H9 (cell line): Measurements from ENCODE around the gene SCUBE2. TPM values are rescaled to one million over a fixed set of nuclear protein-coding genes. Genes with fewer than 3 reads are reported as not detected.

Source experiments
- DNase-seq: peaks from one replicate; pipeline ENCODE4 v3.0.0-alpha.2; 2017
- H2AFZ ChIP-seq: one replicate; pipeline ENCODE4 v1.6.1; 2013; ENCODE audit warnings: mild to moderate bottlenecking, low read length, control low read depth, moderate library complexity
- H2AK5ac ChIP-seq: 2 replicates; pipeline ENCODE4 v1.6.1; 2013; ENCODE audit warnings: low read length, control low read depth, mixed read lengths; ENCODE audit not compliant: insufficient read length
- H2BK120ac ChIP-seq: one replicate; pipeline ENCODE4 v1.6.1; 2013; ENCODE audit warnings: low read depth, mild to moderate bottlenecking, low read length, control low read depth, inconsistent platforms; ENCODE audit not compliant: poor library complexity, severe bottlenecking
- H2BK12ac ChIP-seq: 2 replicates; pipeline ENCODE4 v1.6.1; 2013; ENCODE audit warnings: low read length, control low read depth, mixed read lengths, low read depth; ENCODE audit not compliant: insufficient read length
- H2BK15ac ChIP-seq: 2 replicates; pipeline ENCODE4 v1.6.1; 2013; ENCODE audit warnings: low read depth, low read length, control low read depth
- H2BK20ac ChIP-seq: one replicate; pipeline ENCODE4 v1.6.1; 2013; ENCODE audit warnings: low read depth, mild to moderate bottlenecking, low read length, control low read depth, inconsistent platforms; ENCODE audit not compliant: poor library complexity, severe bottlenecking
- H2BK5ac ChIP-seq: 2 replicates; pipeline ENCODE4 v1.6.1; 2013; ENCODE audit warnings: low read length, control low read depth, mixed read lengths; ENCODE audit not compliant: insufficient read length
- H3K14ac ChIP-seq: 2 replicates; pipeline ENCODE4 v1.6.1; 2013; ENCODE audit warnings: low read length, control low read depth; ENCODE audit not compliant: insufficient read depth
- H3K18ac ChIP-seq: 2 replicates; pipeline ENCODE4 v1.6.1; 2013; ENCODE audit warnings: low read depth, mild to moderate bottlenecking, mixed read lengths, low read length, control low read depth; ENCODE audit not compliant: insufficient read length
- H3K23ac ChIP-seq: 2 replicates; pipeline ENCODE4 v1.6.1; 2013; ENCODE audit warnings: low read length, control low read depth, mixed read lengths, low read depth; ENCODE audit not compliant: insufficient read length
- H3K23me2 ChIP-seq: 2 replicates; pipeline ENCODE4 v1.6.1; 2013; ENCODE audit warnings: low read depth, mild to moderate bottlenecking, mixed read lengths, low read length, control low read depth; ENCODE audit not compliant: insufficient read length, poor library complexity, severe bottlenecking
- H3K27ac ChIP-seq: 2 replicates; pipeline ENCODE4 v1.5.1; 2013; ENCODE audit warnings: low read length, control low read depth, mixed read lengths, low read depth; ENCODE audit not compliant: insufficient read length
- H3K27me3 ChIP-seq: 2 replicates; pipeline ENCODE4 v1.6.1; 2013; ENCODE audit warnings: low read length, control low read depth, inconsistent platforms; ENCODE audit not compliant: insufficient read depth
- H3K4ac ChIP-seq: 2 replicates; pipeline ENCODE4 v1.6.1; 2013; ENCODE audit warnings: low read depth, mild to moderate bottlenecking, control low read depth, inconsistent platforms, low read length, moderate library complexity
- H3K4me1 ChIP-seq: 2 replicates; pipeline ENCODE4 v1.6.1; 2013; ENCODE audit warnings: low read length, control low read depth, inconsistent platforms; ENCODE audit not compliant: insufficient read depth
- H3K4me2 ChIP-seq: 2 replicates; pipeline ENCODE4 v1.6.1; 2013; ENCODE audit warnings: low read length, control low read depth, mixed read lengths; ENCODE audit not compliant: insufficient read length, insufficient read depth
- H3K56ac ChIP-seq: 2 replicates; pipeline ENCODE4 v1.6.1; 2013; ENCODE audit warnings: low read depth, mild to moderate bottlenecking, mixed read lengths, low read length, control low read depth; ENCODE audit not compliant: insufficient read length
- H3K79me1 ChIP-seq: 2 replicates; pipeline ENCODE4 v1.6.1; 2013; ENCODE audit warnings: low read depth, mild to moderate bottlenecking, moderate library complexity, low read length, control low read depth, inconsistent platforms; ENCODE audit not compliant: insufficient read depth, poor library complexity, severe bottlenecking
- H3K79me2 ChIP-seq: 2 replicates; pipeline ENCODE4 v1.6.1; 2013; ENCODE audit warnings: low read length, control low read depth, inconsistent platforms; ENCODE audit not compliant: insufficient read depth
- H3K9ac ChIP-seq: 2 replicates; pipeline ENCODE4 v1.6.1; 2013; ENCODE audit warnings: low read length, control low read depth, mixed read lengths; ENCODE audit not compliant: insufficient read length; ENCODE audit errors: extremely low read depth
- H3K9me3 ChIP-seq: one replicate; pipeline ENCODE4 v1.6.1; 2013; ENCODE audit warnings: low read depth, low read length, inconsistent platforms; ENCODE audit not compliant: control insufficient read depth
- H3T11ph ChIP-seq: one replicate; pipeline ENCODE4 v1.6.1; 2013; ENCODE audit warnings: mild to moderate bottlenecking, low read length, control low read depth, inconsistent platforms
- H4K20me1 ChIP-seq: one replicate; pipeline ENCODE4 v1.6.1; 2013; ENCODE audit not compliant: control insufficient read depth, insufficient read length, insufficient read depth
- H4K5ac ChIP-seq: 2 replicates; pipeline ENCODE4 v1.6.1; 2013; ENCODE audit warnings: low read depth, mild to moderate bottlenecking, mixed read lengths, low read length, control low read depth; ENCODE audit not compliant: insufficient read length
- H4K8ac ChIP-seq: replicated peaks from 2 replicates; pipeline ENCODE4 v1.6.1; 2013; ENCODE audit warnings: low read length, control low read depth, mixed read lengths, low read depth; ENCODE audit not compliant: insufficient read length
- H4K91ac ChIP-seq: 2 replicates; pipeline ENCODE4 v1.6.1; 2013; ENCODE audit warnings: low read depth, mild to moderate bottlenecking, moderate library complexity, mixed read lengths, low read length, control low read depth; ENCODE audit not compliant: insufficient read length
- H3K27ac Mint-ChIP-seq, 3 experiments: 2 replicates in 2 of 3; 3 replicates in 1 of 3; pipeline ENCODE4 v1.8.0; 2020 to 2021; ENCODE audit warnings: mixed read lengths in 3 of 3, mild to moderate bottlenecking in 1 of 3, moderate library complexity in 1 of 3
- H3K27me3 Mint-ChIP-seq: 2 replicates; pipeline ENCODE4 v1.8.0; 2021; ENCODE audit warnings: low read depth, mild to moderate bottlenecking, moderate library complexity, mixed read lengths
- H3K36me3 Mint-ChIP-seq, 3 experiments: 2 replicates in 2 of 3; 3 replicates in 1 of 3; pipeline ENCODE4 v1.8.0; 2020 to 2021; ENCODE audit warnings: low read depth in 3 of 3, mixed read lengths in 3 of 3; ENCODE audit not compliant: insufficient read depth in 1 of 3
- H3K4me1 Mint-ChIP-seq, 2 experiments: 2 replicates each; pipeline ENCODE4 v1.8.0; 2020; ENCODE audit warnings: mixed read lengths in 2 of 2
- H3K4me3 Mint-ChIP-seq, 2 experiments: 2 replicates in 1 of 2; 3 replicates in 1 of 2; pipeline ENCODE4 v1.8.0; 2020 to 2021; ENCODE audit warnings: mild to moderate bottlenecking in 2 of 2, mixed read lengths in 2 of 2, moderate library complexity in 1 of 2
- H3K9me3 Mint-ChIP-seq, 2 experiments: 2 replicates in 1 of 2; 3 replicates in 1 of 2; pipeline ENCODE4 v1.8.0; 2020; ENCODE audit warnings: mild to moderate bottlenecking in 2 of 2, mixed read lengths in 2 of 2, moderate library complexity in 1 of 2
- CTCF ChIP-seq: fragments of 200-600 bp; sonication (generic); conservative IDR thresholded peaks from 3 replicates; pipeline ENCODE4 v1.8.0; 2021; ENCODE audit warnings: antibody characterized with exemption, mild to moderate bottlenecking
- WGBS: extraction: QIAGEN DNeasy Blood & Tissue Kit; methylation state at CpG from one replicate; pipeline ENCODE4 v1.1.7; 2013; ENCODE audit warnings: missing lambda C conversion rate, low lambda C conversion rate, mixed read lengths; ENCODE audit not compliant: insufficient read length; ENCODE audit errors: extremely low coverage; 5-methylcytosine and 5-hydroxymethylcytosine counted together
- total RNA-seq: library from RNA; stranded (reverse); gene quantifications from 2 replicates; pipeline ENCODE4 v1.2.1, GENCODE V29; 2021

Gene SCUBE2
- total RNA-seq, 1 experiment from 2014 or later, result 1.6 TPM

GRCh38 chr11:9029422-9029821 lies 62.0 kb downstream of the SCUBE2 start:
- H4K8ac ChIP-seq, result no peak overlapping the region
- no peak overlapping the region for H3T11ph ChIP-seq
- H2BK15ac ChIP-seq, result no peak overlapping the region
- H3K79me1 ChIP-seq, result no peaks in the 10 kb centered on the region
- no peak overlapping the region for H4K5ac ChIP-seq
- no peak for DNase-seq
- no peak overlapping the region for H3K4me2 ChIP-seq
- no peak overlapping the region for H3K27ac ChIP-seq
- no peaks in the 10 kb centered on the region for H3K27me3 ChIP-seq
- no peaks in the 10 kb centered on the region for H3K23me2 ChIP-seq
- H2BK20ac ChIP-seq, result no peak overlapping the region
- H3K9me3 ChIP-seq, result no peaks in the 10 kb centered on the region
- H4K20me1 ChIP-seq, result no peaks in the 10 kb centered on the region
- no peak overlapping the region for H3K18ac ChIP-seq
- no peak overlapping the region for H3K4me3 Mint-ChIP-seq
- H3K4ac ChIP-seq, result no peak overlapping the region
- no peak for TF ChIP-seq CTCF
- no peak overlapping the region for H4K91ac ChIP-seq
- no peaks in the 10 kb centered on the region; a peak in 1 of 7 replicates for H3K36me3 Mint-ChIP-seq
- no peak overlapping the region for H2BK12ac ChIP-seq
- no peak overlapping the region for H2BK120ac ChIP-seq
- H3K4me1 ChIP-seq, result no peaks in the 10 kb centered on the region
- no peak overlapping the region for H3K56ac ChIP-seq
- H3K79me2 ChIP-seq, result no peaks in the 10 kb centered on the region
- H2AK5ac ChIP-seq, result no peak overlapping the region
- H3K9me3 Mint-ChIP-seq, result no peaks in the 10 kb centered on the region
- no peak overlapping the region for H3K23ac ChIP-seq
- no peak overlapping the region for H2BK5ac ChIP-seq
- no peaks in the 10 kb centered on the region for H3K4me1 Mint-ChIP-seq
- no peak overlapping the region for H3K14ac ChIP-seq
- H3K9ac ChIP-seq, result no peak overlapping the region
- no peak overlapping the region; a peak in 1 of 7 replicates for H3K27ac Mint-ChIP-seq
- no CpG with 5 or more reads among the region's 7 CpGs for WGBS
- no peaks in the 10 kb centered on the region for H3K27me3 Mint-ChIP-seq
- no peak overlapping the region for H2AFZ ChIP-seq
